Fibroblast of lung (primary cell): Measurements from ENCODE around the gene TMED7.

ENCODE experiments used
- EZH2 ChIP-seq: IDR thresholded peaks from 2 replicates; pipeline ENCODE4 v1.5.1; 2012; ENCODE audit warnings: low read length, control low read depth, mild to moderate bottlenecking; ENCODE audit errors: missing control alignments
- TF ChIP-seq, protein P1 (sequence below), 2 donors: IDR thresholded peaks in 1 of 2; conservative IDR thresholded peaks in 1 of 2; 1 replicate in 1 of 2; 2 replicates in 1 of 2; pipeline ENCODE4 v1.5.1; 2011 to 2012; ENCODE audit warnings: low read length in 2 of 2, control low read depth in 1 of 2, inconsistent platforms in 1 of 2, low read depth in 1 of 2, mild to moderate bottlenecking in 1 of 2

DNA sequence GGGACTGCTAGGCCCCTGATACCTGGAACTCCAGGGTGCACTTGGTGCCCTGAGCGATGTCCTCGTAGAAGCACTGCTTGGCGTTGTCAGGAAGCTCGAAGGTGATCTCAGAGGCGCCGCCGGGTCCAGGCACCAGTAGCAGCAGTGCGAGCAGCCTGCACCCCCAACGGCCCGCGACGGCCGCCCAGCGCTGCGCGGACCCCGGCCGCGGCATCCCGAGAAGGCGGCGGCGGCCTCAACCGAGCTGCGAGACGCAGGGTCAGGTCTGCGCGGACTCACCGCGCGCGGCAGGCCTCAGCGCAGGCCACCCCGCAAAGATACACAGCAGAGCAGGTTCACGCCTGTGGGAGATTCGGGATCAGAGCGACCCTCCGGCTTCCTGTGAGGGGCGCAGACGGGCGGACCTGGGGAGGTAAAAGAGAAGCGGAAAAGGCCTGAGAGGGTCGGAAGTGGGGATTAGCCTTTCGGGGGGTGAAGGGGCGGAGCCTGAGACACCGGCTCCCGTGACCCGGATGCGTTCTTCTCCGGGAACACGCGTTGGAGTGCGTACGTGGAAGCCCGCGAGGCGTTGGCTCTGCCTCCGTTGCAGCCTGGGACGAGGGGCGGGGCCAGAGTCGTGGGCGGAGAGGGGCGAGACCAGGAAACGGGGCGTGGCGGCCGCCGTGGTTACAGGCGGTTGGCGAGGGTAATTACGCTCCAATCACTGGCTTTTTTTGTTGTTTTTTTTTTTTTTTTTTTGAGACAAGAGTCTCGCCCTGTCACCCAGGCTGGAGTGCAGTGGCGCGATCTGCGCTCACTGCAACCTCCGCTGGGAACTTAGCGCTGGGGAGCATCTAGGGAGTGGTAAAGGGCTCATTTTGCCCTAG is at the start of gene TMED7:
- TF ChIP-seq, protein P1, sequence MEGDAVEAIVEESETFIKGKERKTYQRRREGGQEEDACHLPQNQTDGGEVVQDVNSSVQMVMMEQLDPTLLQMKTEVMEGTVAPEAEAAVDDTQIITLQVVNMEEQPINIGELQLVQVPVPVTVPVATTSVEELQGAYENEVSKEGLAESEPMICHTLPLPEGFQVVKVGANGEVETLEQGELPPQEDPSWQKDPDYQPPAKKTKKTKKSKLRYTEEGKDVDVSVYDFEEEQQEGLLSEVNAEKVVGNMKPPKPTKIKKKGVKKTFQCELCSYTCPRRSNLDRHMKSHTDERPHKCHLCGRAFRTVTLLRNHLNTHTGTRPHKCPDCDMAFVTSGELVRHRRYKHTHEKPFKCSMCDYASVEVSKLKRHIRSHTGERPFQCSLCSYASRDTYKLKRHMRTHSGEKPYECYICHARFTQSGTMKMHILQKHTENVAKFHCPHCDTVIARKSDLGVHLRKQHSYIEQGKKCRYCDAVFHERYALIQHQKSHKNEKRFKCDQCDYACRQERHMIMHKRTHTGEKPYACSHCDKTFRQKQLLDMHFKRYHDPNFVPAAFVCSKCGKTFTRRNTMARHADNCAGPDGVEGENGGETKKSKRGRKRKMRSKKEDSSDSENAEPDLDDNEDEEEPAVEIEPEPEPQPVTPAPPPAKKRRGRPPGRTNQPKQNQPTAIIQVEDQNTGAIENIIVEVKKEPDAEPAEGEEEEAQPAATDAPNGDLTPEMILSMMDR (conservative IDR thresholded peaks at IDR 0.05 in 1 of 2, IDR thresholded peaks at IDR 0.05 in 1 of 2; ENCODE audit: low read depth in 1 of 2, low read length in 2 of 2) = no peak
- no peak for TF ChIP-seq EZH2
